ENCODE results near the gene KHDRBS2.

KHDRBS2 gene

DNA sequence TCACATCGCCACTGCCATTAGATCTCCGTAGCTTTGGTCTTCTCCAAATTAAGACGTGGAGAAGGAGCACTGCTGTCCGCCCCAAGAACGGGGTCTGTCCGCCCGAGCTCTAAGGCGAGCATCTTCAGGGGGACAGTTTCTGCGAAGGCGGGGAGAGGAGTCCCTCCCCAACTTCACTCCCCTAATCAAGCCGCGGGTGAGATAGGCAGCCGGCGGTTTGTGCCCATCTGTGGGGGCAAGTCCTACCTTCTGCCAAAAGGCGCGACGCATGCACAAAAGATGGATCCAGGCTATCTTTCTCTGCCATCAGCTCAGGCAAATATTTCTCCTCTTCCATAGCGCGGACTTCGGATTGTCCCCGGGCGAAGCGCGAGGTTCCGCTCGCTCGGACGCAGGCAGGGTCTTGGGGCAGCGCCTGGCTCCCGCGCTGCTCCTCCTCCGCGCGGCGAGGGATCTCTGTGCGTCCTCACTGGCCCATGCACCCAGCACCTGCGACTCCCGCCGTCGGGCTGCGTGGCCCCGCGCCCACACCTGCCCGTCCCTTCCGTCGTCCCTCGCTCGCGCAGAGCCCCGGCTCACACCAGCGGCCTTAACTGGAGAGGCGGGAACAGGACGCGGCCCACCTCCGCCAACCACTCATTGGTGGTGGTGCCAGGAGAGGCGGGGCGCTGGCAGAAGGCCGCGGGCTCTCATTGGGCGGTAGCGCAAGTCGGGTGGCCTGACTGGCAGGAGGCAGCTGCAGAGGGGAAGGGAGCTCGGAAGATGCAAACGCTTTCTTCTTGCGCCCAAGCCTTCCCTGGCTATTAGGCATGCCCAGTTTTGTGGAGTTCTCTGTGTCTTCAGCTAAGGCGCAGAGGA, at the start of gene KHDRBS2:
KHDRBS2 (minus strand) TSS at position 614 of the 858 bp plus-strand sequence.
- DNase-seq (ENCODE audit: low spot score) = no peak

DNA sequence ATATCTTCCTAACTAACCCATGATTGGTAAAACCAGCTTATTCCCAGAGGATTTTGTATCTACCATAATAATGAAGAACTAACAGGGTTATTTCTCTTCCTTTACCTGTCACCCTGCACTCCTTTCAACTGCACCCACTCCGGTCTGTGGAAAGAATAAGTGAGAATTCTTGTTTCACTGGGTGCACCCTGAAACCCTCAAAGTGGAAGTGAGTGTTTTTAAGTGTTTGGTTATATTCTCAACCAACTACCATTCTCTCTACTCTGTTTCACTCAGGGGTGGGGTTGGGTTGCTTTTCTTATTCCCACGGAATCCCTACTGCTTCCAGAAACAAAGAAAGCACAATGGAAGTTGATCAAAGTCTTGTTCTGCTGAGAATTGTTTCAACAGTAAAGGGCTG, 42.6 kb upstream of the KHDRBS2 start:
- DNase-seq (ENCODE audit: low spot score) = no peak

- no peak for DNase-seq (ENCODE audit: low spot score)
Measured at GRCh38 chr6:62324834-62325233, 38.8 kb upstream of the KHDRBS2 start.

DNA sequence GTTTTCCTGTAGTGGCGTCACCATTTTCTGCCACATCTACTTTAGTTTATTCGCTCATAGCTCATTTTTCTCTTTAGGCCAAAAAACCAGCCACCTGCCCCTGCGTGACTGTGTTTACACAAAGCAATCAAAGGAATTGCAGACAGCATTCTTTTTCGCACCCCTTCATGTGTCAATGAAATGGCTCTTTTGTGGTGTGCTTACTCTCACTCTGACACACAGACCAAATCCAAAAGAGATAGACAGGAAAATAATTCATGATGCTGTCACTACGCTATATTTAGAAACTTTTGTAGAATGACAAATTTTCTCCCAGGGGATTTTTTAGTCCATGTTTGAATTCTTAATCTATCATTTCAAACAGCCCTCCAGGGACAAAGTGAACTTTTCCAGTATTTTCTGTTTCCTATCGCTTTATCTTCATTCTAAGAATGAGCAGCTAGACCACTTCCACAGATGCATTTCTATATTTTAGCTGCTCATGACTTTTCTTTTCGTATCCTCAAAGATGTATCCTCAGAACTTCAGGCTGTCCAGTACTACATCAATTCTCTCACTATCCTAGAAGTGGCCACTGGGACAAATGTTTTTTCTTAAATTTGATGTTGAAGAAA, 37.9 kb upstream of the KHDRBS2 start:
- DNase-seq (ENCODE audit: low spot score) = no peak

- no peak for DNase-seq (ENCODE audit: low spot score)
Measured at GRCh38 chr6:62298745-62299392, 12.8 kb upstream of the KHDRBS2 start.

DNA sequence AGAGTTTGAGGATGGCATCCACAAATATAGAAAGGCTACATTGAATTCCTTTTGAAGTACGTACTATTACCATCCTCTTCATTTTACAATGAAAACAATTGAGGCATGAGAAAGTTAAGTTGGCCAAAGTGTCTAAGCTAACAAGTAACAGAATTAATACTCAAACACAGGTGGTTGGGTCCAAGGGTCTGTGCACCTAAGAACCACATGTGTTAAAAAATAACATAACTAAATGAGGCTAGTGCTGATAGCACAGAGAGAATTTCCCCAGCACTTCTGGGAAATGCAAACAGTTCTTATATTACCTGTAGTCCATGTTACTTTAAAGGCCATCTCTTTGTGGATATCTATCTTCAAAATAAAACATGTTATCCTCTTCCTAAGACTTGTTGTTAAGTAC, 10.5 kb upstream of the KHDRBS2 start:
- no peak for DNase-seq (ENCODE audit: low spot score)

GRCh38 chr6:62288974-62289373, 2.9 kb upstream of the KHDRBS2 start:
- DNase-seq (ENCODE audit: low spot score) = no peak

DNA sequence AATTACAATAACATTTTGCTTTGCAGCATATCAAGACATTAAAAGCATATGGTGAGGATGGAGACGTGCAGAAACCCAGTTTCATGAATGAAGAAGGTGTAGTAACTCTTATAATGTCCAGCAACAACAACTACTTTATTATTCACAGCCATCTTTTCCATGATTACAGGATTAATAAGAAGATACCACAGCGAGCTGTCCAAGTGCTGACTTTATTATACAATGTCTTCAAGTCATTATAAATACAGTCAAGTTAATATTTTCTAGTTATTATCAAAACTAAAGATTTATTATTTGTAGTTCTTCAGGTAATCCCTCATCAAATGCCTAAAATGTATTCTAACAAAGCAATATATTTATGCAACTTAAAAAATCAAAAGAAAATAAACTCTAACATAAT, 2.5 kb upstream of the KHDRBS2 start:
- DNase-seq (ENCODE audit: low spot score) = no peak

GRCh38 chr6:62286470-62286843, 432 bp upstream of the KHDRBS2 start:
- no peak for DNase-seq (ENCODE audit: low spot score)

GRCh38 chr6:62284725-62285124, 1.3 kb downstream of the KHDRBS2 start:
- no peak for DNase-seq (ENCODE audit: low spot score)

DNA sequence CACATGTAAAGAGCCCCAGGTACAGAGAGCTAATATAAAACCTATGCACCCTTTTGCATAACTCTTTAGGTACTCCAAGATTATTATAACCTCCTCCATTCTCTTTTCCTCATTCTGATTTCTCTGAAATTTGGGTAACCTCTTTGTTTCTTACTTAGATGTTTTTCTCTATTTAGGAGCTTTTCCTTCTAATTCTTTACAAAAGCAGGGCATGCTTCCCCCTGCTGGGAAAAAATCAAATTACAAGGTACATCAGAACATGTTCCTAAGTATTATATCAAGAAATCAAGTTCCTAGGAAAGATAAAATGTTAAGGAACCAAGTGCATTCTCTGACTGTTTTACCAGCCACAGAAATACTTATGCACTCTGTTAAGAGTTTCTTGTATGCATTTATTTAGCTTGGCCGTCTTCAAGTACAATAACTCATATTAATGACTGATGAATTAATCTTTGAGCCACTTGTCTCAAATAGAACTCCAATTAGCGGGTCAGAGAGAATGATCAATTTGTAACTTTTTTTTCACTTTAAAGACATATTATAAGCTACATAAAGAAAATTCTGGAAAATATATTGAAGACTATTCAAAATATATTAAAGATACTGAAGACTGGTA, 2.1 kb downstream of the KHDRBS2 start:
- peak; percentile 3 for DNase-seq (ENCODE audit: low spot score)

- DNase-seq (ENCODE audit: low spot score) = no peak
Measured at GRCh38 chr6:62283365-62283764, 2.7 kb downstream of the KHDRBS2 start.

DNA sequence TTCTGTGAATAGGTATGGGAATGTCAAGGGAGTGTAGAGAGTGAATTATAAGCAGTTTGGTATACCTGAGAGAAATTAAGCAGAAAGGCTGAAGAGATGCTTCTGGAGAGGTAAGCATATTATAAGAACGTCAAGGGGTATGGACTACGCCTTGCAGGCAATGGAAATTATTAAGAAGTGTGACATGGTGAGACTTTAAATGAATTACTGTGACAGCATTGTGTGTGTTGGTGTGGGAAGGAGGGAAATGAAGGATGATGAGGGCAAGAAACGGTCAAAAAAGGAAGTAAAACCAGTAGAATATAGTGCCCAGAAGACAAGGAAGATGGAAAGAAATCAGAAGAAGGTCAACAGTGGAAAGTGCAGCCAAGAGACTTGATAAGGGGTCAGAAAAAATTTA, 5.9 kb downstream of the KHDRBS2 start:
- DNase-seq (ENCODE audit: low spot score) = no peak

- DNase-seq (ENCODE audit: low spot score) = no peak
Measured at GRCh38 chr6:62272114-62272513, 13.9 kb downstream of the KHDRBS2 start.

- no peak for DNase-seq (ENCODE audit: low spot score)
Measured at GRCh38 chr6:62265906-62266525, 20.0 kb downstream of the KHDRBS2 start.

DNA sequence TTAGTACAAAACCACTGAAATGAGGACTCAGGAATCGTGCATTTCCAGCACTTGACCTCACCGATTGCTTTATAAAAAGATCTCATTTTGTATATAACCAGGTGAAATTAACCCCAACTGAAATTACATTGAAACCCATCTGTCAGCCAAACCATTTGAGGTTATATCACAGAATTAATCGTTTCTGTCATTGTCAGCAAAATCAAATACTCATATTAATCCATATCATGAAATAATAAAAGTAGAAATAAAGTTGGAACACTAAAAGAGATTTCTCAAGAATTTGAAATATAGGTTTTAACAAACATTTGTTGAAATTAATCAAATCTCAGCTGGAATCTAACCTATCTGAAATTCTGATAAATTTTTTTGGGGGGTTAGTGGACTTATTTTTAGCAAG, 23.7 kb downstream of the KHDRBS2 start:
- no peak for DNase-seq (ENCODE audit: low spot score)

DNA sequence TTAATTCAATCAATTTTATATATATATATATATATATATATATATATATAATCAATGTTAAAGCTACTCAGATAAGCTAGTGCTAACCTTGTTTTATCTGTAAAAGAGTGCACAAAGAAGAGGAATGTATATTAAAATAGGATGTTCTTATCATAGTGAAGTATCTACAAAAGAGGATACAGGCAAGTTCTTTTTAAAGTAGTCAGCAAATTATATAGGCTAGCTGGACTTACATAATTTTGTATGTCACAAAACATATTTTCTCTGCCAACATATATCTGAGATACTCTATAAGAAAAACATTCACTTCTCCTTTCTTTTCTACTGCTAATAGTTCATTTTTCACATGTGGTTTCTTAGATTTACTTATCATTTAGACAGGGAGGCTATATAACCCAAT, 39.9 kb downstream of the KHDRBS2 start:
- DNase-seq (ENCODE audit: low spot score) = no peak

DNA sequence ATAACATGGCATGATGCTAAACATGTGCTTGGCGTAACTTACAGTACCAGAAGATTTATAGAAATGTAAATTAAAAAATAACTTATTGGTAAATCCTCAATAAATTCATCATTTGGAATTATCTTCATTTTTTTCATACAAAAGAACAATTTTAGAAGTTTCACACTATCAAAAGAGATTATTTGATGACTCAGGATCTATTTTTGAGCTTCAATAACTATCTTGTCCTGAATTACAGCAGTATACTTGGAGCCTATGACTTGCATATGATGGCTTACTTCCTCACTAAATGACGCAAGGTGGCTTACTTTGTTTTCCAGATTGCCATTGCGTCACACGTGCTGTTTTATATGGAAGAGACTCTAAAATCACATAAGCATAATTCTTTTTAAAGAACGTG, 49.2 kb downstream of the KHDRBS2 start:
- no peak for DNase-seq (ENCODE audit: low spot score)

DNA sequence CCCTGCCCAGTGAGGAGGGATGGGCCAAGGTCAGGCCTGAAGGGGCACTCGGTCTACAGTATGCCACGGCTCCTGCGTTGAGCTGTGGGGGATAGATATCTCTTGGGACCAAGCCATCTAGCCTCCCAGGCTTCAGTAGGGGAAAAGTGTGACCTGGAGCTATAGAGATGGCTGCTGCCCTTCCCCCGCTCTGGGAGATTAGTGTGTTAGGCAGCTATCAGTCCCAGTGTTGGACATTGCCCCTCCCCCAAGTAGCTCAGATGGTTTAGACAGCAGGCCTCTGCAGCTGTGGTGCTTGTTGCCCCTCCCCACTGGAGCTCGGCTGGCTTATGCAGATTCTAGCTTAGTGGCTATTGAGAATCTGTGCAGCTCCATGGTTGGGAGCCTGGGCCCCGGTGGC, 56.8 kb downstream of the KHDRBS2 start:
- DNase-seq (ENCODE audit: low spot score) = no peak

DNA sequence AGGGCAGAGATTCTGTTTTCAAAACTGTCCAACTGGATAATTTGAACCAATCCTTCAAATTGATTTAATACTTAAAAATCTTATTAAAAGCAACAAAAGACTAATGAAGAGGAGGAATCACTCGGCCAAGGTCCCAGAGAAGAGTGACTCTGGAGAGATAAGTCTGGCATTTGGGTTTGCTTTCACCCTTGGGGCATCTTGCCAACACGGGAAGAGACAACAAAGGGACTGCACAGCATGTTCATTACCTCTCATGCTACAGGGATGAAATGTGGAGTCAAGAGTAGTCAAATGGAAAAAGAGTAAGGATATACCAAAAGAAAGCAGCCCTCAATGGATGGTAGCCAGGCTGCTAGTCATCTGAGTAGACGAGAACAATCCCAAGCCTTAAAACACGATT, 68.2 kb downstream of the KHDRBS2 start:
- no peak for DNase-seq (ENCODE audit: low spot score)

DNA sequence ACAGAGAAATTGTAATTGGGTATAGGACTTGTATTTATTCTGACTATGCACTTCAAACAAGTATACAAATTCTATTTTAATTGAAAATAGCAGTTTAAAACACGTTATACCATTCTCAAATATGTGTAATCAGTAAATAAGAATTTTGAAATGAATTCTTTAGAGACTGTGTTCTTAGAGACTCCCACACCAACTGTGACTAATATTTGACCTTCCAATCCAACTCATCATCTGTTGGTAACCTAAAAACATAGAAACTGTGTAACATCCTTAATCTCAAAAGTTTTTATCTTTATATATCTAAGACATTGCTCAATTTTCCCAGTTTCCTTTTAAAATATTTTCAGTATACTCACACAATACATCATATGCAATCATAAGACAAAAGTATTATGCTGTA, 83.9 kb downstream of the KHDRBS2 start:
- no peak for DNase-seq (ENCODE audit: low spot score)

- DNase-seq (ENCODE audit: low spot score) = no peak
Measured at GRCh38 chr6:62192593-62192992, 93.4 kb downstream of the KHDRBS2 start.
